GM12891 (cell line): Measurements from ENCODE around the gene CARM1.

ENCODE experiments used
- DNase-seq: peaks from one replicate; pipeline ENCODE4 v3.0.0; 2011; ENCODE audit warnings: low spot score; ENCODE audit not compliant: insufficient read length
- FAIRE-seq: peaks from 2 replicates; lab custom pipeline; 2011; peaks lifted over from hg19 to GRCh38; lab: Jason Lieb, UNC
- PAX5 ChIP-seq: IDR thresholded peaks from 2 replicates; pipeline ENCODE4 v1.6.1; 2011; ENCODE audit warnings: low read length, moderate library complexity, mild to moderate bottlenecking; ENCODE audit not compliant: insufficient read depth, severe bottlenecking
- POLR2A ChIP-seq: IDR thresholded peaks from 2 replicates; pipeline ENCODE4 v1.6.1; 2011; ENCODE audit warnings: low read depth, low read length, control low read depth
- POLR2AphosphoS5 ChIP-seq: IDR thresholded peaks from 2 replicates; pipeline ENCODE4 v1.6.1; 2011; ENCODE audit warnings: low read depth, low read length, control low read depth
- POU2F2 ChIP-seq: IDR thresholded peaks from 2 replicates; pipeline ENCODE4 v1.6.1; 2011; ENCODE audit warnings: low read depth, mild to moderate bottlenecking, control low read depth, low read length, moderate library complexity
- SPI1 ChIP-seq: IDR thresholded peaks from 2 replicates; pipeline ENCODE4 v1.6.1; 2011; ENCODE audit warnings: low read depth, low read length, control low read depth
- TAF1 ChIP-seq: IDR thresholded peaks from 2 replicates; pipeline ENCODE4 v1.6.1; 2011; ENCODE audit warnings: low read depth, low read length, control low read depth

The CARM1 gene

DNA sequence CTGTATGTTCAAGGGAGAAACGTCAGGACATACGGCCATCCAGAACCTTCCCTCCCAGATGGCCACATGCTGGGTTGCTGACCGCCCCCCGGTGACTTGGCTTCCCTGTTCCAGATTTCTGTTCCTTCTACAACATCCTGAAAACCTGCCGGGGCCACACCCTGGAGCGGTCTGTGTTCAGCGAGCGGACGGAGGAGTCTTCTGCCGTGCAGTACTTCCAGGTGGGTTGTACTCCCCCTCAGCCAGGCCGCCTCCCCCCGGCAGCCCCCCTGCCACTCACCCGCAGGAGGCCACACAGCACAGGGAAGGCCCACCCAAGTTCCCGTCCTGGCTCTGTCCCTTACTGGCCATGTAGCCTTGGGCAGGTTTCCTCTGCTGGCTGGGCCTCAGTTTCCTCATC lies 36.6 kb downstream of the CARM1 start:
- DNase-seq (no peak), FAIRE-seq (no peak)
- no peak for TF ChIP-seq POU2F2
- TF ChIP-seq TAF1 = no peak
- no peak for TF ChIP-seq PAX5
- TF ChIP-seq SPI1 = no peak
- no peak for TF ChIP-seq POLR2A
- no peak for TF ChIP-seq POLR2AphosphoS5

DNA sequence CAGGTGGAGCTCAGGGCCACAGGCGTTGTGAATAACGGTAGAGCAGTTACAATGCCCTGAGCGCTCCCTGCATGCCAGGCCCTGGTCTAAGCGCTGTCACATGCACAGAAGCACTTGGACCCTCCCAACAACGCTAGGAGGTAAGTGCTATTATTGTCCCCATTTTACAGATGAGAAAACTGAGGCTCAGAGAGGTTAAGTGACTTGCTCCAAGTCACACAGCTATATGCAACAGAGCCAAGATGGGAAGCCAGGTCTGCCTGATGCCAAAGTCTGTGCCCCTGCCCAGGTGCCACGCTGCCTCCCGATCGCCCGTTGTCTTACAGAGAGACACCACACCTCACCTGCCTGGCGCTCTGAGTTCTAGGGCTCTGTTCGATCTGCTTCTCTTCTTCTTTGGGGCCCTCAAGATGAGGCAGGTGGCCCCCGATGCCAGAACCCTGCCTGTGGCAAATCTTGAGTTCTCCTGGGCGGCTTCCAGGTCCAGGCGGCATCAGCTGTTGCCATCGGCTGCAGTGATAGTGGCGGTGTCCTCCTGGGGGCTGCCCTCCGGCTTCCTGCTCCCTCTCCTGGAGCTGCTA lies 37.1 kb downstream of the CARM1 start:
- FAIRE-seq (no peak), DNase-seq (no peak)
- TF ChIP-seq TAF1 (no peak), SPI1 (no peak)

DNA sequence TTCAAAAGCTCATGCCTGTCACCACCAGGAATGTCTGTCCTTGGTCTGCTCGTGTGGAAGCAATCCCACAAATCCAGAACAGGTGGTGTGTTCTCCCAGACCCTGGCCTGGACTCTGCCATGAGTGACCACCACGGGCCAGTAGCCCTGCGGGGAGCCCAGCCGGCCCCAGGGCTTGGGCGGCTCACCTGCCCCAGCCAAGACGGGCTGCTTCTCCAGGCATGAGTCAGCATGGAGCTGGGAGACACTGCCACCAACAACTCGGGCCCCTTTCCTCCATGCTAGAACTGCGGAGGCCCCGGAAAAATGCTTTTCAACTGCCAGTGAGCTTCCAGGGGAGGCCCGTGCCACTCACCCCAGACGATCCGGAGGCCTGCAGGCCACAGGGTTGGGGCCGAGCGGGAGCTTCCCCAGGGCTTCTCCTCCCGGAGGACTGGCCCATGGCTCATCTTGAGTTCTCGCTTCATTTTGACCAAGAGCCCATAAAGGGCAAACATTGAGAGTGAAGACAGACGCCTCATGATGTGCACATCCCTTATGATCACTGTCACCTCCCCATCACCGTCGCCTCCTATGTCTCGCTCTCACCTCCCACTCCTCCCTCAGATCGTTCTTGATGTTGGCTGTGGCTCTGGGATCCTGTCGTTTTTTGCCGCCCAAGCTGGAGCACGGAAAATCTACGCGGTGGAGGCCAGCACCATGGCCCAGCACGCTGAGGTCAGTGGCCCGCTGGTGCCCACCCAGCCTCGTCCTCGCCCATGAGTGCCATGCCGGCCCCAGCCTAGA lies 40.4 kb downstream of the CARM1 start:
- FAIRE-seq = no peak
- no peak for TF ChIP-seq POLR2AphosphoS5
- no peak for TF ChIP-seq POU2F2
- no peak for TF ChIP-seq SPI1
- TF ChIP-seq PAX5 = no peak
- no peak for TF ChIP-seq TAF1
- no peak for TF ChIP-seq POLR2A

DNA sequence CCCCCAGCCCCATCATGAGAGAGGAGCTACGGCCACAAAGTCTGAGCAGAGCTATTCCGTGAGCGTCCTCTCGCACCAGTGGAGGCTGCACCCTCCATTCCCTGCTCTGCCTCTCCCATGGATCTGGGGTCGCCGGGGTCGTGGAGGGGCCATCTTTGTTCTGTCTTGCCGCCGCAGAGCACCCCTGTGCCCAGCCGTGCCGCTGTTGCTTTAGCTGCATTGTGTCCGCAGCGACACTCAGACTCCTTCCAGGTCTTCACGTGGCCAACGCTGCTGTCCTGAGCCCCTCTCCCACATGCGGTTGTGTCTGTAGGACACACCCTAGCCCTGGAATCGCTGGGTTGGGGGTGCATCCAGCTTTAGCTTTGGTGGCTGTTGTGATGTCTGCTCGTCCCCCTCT lies 41.3 kb downstream of the CARM1 start:
- FAIRE-seq (no peak), DNase-seq (no peak)
- no peak for TF ChIP-seq POU2F2
- no peak for TF ChIP-seq POLR2A
- no peak for TF ChIP-seq SPI1
- TF ChIP-seq TAF1 = no peak
- TF ChIP-seq PAX5 = no peak

More for the DNA sequence above, 40.4 kb downstream of the CARM1 start:
- DNase-seq = no peak

DNA sequence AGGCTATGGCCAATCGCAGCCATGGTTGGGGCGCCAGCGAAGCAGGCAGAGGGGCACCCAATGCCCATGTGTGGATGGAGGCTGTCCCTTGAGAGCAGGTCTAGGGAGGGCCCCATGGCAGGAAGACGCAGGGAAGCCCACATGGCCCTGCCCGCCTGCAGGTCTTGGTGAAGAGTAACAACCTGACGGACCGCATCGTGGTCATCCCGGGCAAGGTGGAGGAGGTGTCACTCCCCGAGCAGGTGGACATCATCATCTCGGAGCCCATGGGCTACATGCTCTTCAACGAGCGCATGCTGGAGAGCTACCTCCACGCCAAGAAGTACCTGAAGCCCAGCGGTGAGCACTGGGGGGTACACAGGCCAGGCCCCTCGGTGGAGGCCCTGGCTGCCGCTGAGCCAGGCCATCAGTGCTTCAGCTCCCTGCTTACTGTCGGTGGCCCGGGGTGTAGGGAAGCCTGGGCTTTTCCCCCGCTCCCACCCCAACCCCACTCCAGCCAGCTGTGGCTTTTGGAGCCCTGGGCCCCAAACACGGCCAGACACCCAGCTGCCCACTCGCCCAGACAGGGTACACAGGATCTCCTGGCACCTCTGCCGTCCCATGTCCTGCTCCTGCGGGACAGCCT lies 42.5 kb downstream of the CARM1 start:
- no peak for FAIRE-seq
- no peak for DNase-seq
- TF ChIP-seq PAX5 = no peak
- no peak for TF ChIP-seq POU2F2
- TF ChIP-seq TAF1 = no peak
- no peak for TF ChIP-seq POLR2A
- no peak for TF ChIP-seq POLR2AphosphoS5
- no peak for TF ChIP-seq SPI1

DNA sequence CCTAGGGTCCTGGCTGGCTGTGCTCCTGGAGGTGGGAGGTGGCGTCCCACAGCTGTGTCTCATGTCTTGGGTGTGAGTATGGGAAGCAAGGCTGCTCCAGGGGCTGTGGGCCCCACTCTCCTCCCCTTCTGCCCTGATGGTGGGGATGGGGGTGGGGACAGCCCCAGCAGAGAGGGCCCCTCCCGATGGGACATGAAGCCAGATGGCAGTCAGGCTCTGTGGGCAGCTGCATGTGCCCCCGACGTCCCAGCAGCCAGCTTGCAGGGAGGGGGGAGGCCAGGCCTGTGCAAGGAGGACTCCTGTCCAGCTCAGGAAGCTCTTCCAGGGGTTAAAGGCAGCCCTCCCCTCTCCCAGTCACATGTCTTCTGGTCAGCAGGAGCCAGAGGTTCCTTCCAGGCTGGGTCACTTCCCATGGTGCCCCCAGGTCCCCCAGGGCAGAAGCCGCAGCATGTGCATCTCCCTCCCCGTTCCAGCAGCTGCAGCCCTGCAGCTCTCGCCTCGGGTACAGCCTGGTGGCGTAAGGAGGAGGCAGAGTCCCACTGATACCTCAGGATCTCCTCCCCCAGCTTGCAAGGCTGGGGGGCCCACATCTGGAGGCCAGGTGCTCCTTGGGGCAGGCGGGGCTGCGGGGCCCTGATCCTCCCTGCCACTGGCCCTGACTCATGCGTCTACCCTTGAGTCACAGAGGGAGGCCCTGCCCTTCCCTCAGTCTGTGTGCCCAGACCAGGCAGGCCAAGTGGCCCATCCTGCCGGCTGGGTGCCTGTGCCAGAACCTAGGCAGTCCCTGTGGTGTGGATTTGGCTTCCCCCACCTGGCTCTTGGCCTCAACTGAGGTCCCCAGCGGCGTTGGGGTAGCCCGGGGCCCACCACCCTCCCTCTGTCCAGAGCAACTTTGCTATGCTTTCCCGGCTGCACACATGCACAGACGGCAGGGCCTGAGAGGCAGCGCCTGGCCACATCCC lies 44.1 kb downstream of the CARM1 start:
- FAIRE-seq (no peak), DNase-seq (no peak)
- TF ChIP-seq TAF1 (no peak), SPI1 (no peak)

DNA sequence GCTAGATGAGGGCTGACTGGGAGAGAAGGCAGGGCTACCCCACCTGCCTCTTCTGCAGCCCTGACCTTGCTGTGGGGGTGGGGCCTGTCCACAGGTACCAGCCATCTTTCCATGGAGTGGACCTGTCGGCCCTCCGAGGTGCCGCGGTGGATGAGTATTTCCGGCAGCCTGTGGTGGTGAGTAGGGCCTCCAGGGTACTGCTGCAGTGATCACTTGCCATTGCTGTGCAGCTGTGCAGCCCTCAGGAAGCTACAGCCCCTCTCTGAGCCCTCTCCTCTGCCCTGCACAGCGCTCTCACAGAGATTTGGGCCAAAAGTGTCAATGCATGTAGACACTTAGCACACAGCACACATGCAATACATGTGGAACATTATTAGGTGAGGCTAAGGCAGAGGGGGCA lies 45.2 kb downstream of the CARM1 start:
- TF ChIP-seq SPI1 (no peak), TAF1 (no peak), POLR2A (no peak), POLR2AphosphoS5 (no peak), POU2F2 (no peak), PAX5 (no peak)
- DNase-seq (no peak), FAIRE-seq (no peak)

DNA sequence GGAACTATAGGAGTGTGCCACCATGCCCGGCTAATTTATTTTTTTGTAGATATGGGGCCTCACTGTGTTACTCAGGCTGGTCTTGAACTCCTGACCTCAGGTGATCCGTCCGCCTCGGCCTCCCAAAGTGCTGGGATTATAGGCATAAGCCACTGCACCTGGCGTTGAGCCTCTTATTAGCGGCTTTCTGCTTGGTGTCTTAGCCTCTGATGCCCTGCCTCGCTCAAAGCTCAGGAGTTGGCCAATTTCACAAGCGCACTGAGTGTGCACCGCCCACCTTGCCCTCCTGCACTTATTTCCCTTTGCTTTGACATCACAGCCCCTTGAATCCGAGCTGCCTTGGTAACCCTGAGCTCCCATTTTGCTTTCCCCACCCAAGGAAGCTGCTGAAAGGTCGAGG lies 47.0 kb downstream of the CARM1 start:
- no peak for FAIRE-seq
- TF ChIP-seq PAX5 (no peak), TAF1 (no peak), POU2F2 (no peak), POLR2A (no peak), SPI1 (no peak), POLR2AphosphoS5 (no peak)
- no peak for DNase-seq

DNA sequence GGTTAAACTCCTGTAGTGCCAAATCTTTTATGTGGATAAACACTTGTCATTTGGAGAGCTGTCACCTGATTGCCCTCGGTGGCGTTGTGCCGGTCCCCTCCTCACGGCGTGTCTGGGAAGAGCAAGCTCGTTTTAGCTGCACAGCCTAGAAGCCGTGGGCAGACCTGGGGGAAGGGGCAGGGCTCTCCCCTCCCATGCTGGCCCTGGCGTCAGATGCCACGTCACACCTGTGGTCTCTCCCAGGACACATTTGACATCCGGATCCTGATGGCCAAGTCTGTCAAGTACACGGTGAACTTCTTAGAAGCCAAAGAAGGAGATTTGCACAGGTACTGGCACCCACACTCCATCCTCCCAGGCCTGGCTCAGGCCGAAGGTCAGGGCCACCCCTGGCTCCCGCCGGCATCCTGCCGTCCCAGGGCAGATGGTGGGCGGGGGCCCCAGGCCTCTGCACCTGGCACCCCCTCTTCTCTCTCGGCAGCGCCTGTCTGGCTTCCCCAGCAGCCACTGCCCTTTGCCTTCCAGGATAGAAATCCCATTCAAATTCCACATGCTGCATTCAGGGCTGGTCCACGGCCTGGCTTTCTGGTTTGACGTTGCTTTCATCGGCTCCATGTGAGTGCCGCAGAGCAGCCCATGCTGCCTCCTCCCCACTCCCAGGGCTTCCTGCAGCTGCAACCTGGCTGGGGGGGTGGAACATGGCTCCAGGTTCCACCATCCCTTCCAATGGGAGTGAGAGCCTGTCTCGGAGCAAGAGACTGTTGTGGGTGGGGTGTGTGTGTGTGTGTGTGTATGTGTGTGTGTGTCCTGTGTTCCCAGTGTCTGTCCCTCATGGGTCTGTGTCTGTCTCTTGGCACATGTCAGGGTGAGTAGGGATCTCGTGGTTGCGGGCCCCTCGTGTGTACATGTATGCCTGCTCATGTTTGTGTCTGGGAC lies 48.3 kb downstream of the CARM1 start:
- TF ChIP-seq POLR2A (no peak), POU2F2 (no peak), SPI1 (no peak), PAX5 (no peak), POLR2AphosphoS5 (no peak), TAF1 (no peak)
- no peak for DNase-seq
- FAIRE-seq = no peak
